GM10266 (cell line): ENCODE data around the gene IDH3G.

ENCODE experiments used
- DNase-seq: peaks from one replicate; pipeline ENCODE4 v3.0.0; 2012; ENCODE audit errors: extremely low spot score
- TF ChIP-seq, protein P1 (sequence below): IDR thresholded peaks from 2 replicates; pipeline ENCODE4 v1.5.1; 2012; ENCODE audit warnings: mild to moderate bottlenecking, low read depth; ENCODE audit not compliant: control insufficient read depth, insufficient read depth; ENCODE audit errors: missing control alignments

IDH3G gene

DNA sequence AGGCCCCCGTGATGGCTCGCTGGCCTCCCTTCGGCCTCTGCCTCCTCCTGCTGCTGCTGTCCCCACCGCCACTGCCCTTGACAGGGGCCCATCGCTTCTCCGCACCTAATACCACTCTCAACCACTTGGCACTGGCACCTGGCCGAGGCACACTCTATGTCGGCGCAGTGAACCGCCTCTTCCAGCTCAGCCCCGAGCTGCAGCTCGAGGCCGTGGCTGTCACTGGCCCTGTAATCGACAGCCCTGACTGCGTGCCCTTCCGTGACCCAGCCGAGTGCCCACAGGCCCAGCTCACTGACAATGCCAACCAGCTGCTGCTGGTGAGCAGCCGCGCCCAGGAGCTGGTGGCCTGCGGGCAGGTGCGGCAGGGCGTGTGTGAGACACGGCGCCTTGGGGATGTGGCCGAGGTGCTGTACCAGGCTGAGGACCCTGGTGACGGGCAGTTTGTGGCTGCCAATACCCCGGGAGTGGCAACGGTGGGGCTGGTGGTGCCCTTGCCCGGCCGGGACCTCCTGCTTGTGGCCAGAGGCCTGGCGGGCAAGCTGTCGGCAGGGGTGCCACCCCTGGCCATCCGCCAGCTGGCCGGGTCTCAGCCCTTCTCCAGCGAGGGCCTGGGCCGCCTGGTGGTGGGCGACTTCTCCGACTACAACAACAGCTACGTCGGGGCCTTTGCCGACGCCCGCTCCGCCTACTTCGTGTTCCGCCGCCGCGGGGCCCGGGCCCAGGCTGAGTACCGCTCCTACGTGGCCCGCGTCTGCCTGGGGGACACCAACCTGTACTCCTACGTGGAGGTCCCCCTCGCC, 27.1 kb downstream of the IDH3G start:
- DNase-seq, result no peak
- TF ChIP-seq, protein P1, sequence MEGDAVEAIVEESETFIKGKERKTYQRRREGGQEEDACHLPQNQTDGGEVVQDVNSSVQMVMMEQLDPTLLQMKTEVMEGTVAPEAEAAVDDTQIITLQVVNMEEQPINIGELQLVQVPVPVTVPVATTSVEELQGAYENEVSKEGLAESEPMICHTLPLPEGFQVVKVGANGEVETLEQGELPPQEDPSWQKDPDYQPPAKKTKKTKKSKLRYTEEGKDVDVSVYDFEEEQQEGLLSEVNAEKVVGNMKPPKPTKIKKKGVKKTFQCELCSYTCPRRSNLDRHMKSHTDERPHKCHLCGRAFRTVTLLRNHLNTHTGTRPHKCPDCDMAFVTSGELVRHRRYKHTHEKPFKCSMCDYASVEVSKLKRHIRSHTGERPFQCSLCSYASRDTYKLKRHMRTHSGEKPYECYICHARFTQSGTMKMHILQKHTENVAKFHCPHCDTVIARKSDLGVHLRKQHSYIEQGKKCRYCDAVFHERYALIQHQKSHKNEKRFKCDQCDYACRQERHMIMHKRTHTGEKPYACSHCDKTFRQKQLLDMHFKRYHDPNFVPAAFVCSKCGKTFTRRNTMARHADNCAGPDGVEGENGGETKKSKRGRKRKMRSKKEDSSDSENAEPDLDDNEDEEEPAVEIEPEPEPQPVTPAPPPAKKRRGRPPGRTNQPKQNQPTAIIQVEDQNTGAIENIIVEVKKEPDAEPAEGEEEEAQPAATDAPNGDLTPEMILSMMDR, result no peak

DNA sequence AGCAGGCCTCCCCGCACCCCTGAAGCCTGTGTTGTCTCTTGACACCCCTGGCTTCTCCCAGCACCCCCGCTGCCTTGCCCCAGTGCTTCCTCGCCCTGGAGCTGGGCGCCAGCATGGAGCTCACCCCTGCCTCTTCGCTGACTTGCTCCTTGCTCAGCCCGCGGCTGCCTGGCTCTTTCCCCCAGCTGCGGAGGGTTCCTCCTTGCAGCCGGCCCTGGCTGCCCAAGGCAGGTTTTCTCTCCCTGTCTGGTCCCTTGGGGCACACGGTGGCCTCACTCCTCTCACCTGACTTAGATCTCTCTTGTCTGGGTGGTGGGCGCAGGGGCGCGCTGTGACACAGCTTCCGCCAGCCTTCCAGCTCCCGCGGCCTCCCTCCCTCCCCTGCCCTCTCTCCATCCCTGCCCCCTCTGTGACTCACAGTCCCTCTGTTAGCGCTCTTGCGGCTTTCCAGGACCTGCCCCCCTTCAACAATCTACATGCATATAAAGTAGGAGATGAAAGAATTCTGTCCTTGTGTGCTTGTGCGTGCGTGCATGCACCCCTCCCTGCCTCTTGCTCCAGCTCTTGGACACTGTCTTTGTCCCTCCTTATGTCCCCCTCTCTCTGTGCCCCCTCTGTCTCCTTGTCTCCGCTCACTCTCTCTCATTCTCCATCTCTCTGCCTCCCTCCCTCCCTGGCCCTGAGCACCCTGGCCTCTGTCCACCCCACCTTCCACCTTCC, 27.9 kb downstream of the IDH3G start:
- DNase-seq, result no peak
- TF ChIP-seq, protein P1, result no peak

DNA sequence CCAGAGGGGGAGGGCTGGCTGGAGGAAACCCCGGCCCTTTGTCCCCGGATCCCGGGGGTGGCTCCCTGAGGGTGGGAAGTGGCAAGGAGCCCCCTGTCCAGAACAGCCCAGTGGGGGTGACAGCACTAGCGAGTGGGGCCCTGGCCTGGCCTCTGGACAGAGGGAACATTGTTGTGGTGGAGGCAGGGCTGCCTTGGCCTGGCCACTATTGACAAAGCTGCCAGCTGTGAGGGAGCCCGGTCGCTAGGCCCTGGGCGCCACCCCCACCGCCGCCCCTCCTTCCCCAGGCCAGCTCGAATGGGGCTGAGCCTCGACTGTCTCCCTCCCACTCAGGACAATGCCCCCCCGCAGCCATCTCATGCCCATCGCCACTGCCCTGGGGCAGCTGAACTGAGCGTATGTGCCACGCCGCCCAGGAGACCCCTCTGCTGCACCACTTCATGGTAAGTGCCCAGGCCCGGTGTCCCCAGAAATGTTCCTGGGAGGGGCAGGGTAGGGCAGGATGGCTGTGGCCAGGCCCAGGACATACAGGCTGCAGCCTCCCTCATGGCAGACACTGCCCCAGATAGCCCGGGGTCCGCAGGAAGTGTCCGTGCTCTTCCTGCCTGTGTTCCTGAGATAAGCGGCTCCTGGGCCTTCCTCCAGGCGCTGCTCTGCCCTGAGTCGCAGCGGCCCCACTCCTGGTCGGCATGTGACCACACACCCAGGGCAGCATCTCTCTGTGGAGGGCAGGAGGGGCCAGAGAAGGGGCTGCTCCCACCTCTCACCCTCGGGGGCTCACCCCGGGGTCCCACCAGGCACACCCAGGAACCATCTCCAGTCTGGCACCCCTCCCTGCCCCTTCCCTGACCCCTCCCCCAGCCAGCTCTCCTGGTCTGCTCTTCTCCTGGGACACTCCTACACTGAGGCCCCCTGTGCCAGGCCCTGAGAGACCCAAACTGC, 28.8 kb downstream of the IDH3G start:
- DNase-seq, result no peak

DNA sequence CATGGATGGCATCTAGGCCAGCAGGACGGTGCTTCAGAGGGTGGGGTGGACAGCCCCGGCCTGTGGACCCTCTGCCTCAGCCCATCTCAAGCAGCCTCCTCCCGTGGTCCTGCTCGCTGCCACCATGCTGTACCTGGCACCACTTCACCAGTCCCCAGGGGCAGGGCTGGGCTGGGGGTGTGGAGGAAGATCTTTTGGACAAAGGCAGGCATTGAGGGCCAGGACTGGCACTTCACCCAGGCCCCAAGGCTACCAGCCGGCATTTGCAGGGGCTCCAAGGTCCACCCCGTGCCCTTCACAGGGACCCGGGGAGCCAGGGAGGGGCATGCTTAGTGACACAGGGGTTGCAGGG, 29.4 kb downstream of the IDH3G start:
- DNase-seq, result no peak
- TF ChIP-seq, protein P1, result no peak

More for the DNA sequence above, 28.8 kb downstream of the IDH3G start:
- TF ChIP-seq, protein P1, result no peak

DNA sequence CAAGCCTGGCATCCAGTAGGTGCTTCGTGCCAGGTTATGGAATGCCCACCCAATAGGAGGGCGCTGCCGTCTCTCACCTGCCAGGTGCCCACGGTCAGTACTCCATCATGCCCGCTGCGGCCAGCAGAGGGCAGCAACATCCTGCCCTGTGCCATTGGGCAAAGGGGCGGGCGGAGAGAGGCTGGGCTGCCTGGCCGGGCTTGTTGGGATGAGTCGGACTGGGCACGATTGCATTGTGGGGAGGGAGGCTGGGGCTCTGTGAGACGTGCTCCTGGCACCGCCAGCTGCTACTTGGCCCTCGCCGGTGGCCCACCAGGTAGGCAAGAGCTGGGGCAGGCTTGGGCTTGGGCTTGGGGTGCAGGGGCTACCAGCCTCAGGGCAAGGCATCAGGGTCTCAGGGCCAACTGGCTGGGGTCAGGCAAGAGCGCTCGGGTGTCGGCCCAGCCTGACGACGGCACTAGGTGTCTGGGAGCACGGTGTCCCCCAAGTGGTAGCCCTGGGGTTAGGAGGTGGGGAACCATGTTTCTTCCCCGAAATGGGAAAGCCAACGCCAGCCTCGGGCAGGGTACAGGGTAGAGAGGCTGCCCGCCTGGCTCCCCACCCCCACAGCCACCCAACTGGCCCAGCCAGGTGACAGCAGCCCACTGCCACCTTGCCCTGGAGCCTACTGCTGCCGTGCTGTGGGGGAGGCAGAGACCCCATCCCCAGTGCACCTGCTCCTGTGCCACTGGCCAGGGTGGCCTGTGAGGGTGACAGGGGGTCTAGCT, 30.0 kb downstream of the IDH3G start, which contains the start of gene PLXNB3:
PLXNB3 (plus strand) TSS at position 261 of the 767 bp plus-strand sequence. CDS start 1,287 bp downstream, outside the sequence.
- TF ChIP-seq, protein P1, result peak; percentile 80
- peak; percentile 72 for DNase-seq

DNA sequence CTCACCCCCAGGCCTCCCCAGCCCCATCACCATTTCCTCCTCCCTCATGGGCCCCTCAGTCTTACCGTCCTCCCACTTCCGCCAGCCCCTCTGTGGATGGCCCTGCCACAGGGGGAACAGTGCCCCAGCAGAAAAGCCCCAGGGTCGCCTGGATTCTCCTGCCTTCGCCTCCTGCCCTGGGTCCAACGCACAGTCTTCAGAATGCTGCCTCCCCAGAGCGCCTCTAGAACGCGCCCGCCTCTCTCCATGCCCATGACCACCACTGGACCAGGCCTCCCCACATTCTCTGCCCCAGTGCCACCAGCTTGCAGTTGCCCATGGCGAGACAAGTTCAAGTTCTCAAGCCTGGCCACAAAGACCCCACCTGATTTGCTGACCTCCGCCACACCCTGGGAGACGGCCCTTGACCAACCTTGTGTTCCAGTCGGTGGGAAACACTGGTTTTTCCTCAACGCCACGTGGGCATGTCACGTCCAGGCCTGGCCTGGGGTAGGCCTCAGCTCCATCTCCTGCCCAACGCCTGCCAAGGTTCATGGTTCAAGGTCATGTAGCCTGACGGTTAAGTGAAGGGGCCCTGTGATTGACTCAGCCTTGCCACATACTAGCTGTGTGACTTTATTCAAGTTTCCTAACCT, 30.8 kb downstream of the IDH3G start:
- TF ChIP-seq, protein P1, result peak; percentile 4
- no peak for DNase-seq
